Spleen (tissue), 7 donors: ENCODE data around the gene RPL26.
"Not testable (repeated sequence)": the region's sequence is repeated elsewhere in the genome, so short reads cannot be mapped to it uniquely, and the experiment has no call there.

Experiments used
- POLR2A ChIP-seq, 3 donors: fragments of 450-650 bp; IDR thresholded peaks; one replicate each; pipeline ENCODE4 v1.5.1; 2017; ENCODE audit warnings: antibody characterized with exemption in 3 of 3, mild to moderate bottlenecking in 1 of 3
- TF ChIP-seq, protein P1 (sequence below), 11 experiments: fragments of 200-600 bp in 7 of 11; fragments of 450-650 bp in 4 of 11; sonication (generic) in 4 of 11; IDR thresholded peaks in 8 of 11; conservative IDR thresholded peaks in 3 of 11; 1 replicate in 7 of 11; 2 replicates in 4 of 11; pipeline versions ENCODE4 v1.4.0 to v1.8.0; 2016 to 2021; ENCODE audit warnings: antibody characterized with exemption in 11 of 11, inconsistent platforms in 4 of 11, mild to moderate bottlenecking in 1 of 11
- donor health status: DM: no; HTN: no; CAD: no; lungs with moderate emphysema.
- donor health status: DM: no; HTN: no; CAD: no.
- donor health status: DM: no; HTN: no; CAD: no.

DNA sequence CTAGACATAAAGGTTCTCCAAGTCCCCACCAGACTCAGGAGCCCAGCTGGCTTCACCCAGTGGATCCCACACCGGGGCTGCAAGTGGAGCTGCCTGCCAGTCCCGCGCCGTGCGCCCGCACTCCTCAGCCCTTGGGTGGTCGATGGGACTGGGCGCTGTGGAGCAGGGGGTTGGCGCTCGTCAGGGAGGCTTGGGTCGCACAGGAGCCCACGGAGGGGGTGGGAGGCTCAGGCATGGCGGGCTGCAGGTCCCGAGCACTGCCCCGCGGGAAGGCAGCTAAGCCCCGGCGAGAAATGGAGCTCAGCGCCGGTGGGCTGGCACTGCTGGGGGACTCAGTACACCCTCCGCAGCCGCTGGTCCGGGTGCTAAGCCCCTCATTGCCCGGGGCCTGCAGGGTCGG is 36.0 kb downstream of the RPL26 start:
- TF ChIP-seq, protein P1, sequence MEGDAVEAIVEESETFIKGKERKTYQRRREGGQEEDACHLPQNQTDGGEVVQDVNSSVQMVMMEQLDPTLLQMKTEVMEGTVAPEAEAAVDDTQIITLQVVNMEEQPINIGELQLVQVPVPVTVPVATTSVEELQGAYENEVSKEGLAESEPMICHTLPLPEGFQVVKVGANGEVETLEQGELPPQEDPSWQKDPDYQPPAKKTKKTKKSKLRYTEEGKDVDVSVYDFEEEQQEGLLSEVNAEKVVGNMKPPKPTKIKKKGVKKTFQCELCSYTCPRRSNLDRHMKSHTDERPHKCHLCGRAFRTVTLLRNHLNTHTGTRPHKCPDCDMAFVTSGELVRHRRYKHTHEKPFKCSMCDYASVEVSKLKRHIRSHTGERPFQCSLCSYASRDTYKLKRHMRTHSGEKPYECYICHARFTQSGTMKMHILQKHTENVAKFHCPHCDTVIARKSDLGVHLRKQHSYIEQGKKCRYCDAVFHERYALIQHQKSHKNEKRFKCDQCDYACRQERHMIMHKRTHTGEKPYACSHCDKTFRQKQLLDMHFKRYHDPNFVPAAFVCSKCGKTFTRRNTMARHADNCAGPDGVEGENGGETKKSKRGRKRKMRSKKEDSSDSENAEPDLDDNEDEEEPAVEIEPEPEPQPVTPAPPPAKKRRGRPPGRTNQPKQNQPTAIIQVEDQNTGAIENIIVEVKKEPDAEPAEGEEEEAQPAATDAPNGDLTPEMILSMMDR (IDR thresholded peaks at IDR 0.05 in 8 of 11, conservative IDR thresholded peaks at IDR 0.05 in 3 of 11): not testable (repeated sequence)
- TF ChIP-seq POLR2A (IDR thresholded peaks at IDR 0.05): not testable (repeated sequence)
